CD4-positive, alpha-beta T cell (primary cell): Measurements from ENCODE around the gene EIF2B1. TPM values are rescaled to one million over a fixed set of nuclear protein-coding genes. Genes with fewer than 3 reads are reported as not detected.

ENCODE experiments used
- ATAC-seq: fragments of 200-7000 bp; cut with Tn5 transposase; one replicate; pipeline ENCODE4 v1.10.0; 2022; ENCODE audit warnings: mild to moderate bottlenecking; ENCODE audit not compliant: poor library complexity
- CTCF ChIA-PET: fragments of 350-600 bp; sonication (Branson Sonifier 250); formaldehyde crosslinking; loops from one replicate; lab custom pipeline; 2021; ENCODE audit warnings: antibody characterized with exemption, inconsistent platforms; lab: Charles Lee
- POLR2A ChIA-PET: fragments of 350-600 bp; sonication (Branson Sonifier 250); formaldehyde crosslinking; loops from one replicate; lab custom pipeline; 2021; ENCODE audit warnings: antibody characterized with exemption, inconsistent platforms; lab: Charles Lee
- DNase-seq, 14 experiments: peaks; one replicate each; pipeline ENCODE4 v3.0.0-alpha.2; 2013 to 2020; ENCODE audit warnings: mixed read lengths in 2 of 14
- H3K27ac ChIP-seq, 2 donors: one replicate each; pipeline versions ENCODE4 v1.5.1 to v1.7.0; 2013; ENCODE audit warnings: low read length in 2 of 2, low read depth in 1 of 2, mild to moderate bottlenecking in 1 of 2
- H3K27me3 ChIP-seq, 2 experiments: 1 replicate in 1 of 2; 2 replicates in 1 of 2; pipeline versions ENCODE4 v1.6.1 to v1.7.0; 2013; ENCODE audit warnings: low read length in 2 of 2, control low read depth in 1 of 2, mild to moderate bottlenecking in 1 of 2, moderate library complexity in 1 of 2; ENCODE audit not compliant: insufficient read depth in 2 of 2, control insufficient read depth in 1 of 2
- H3K36me3 ChIP-seq: one replicate; pipeline ENCODE4 v1.6.1; 2013; ENCODE audit warnings: low read length, control low read depth; ENCODE audit not compliant: insufficient read depth
- H3K4me1 ChIP-seq: one replicate; pipeline ENCODE4 v1.6.1; 2013; ENCODE audit warnings: low read length, control low read depth; ENCODE audit not compliant: insufficient read depth
- H3K4me3 ChIP-seq: one replicate; pipeline ENCODE4 v1.5.1; 2013; ENCODE audit warnings: mild to moderate bottlenecking, low read length, moderate library complexity
- H3K9me3 ChIP-seq, 2 experiments: 1 replicate in 1 of 2; 2 replicates in 1 of 2; pipeline versions ENCODE4 v1.6.1 to v1.7.0; 2013; ENCODE audit warnings: low read length in 2 of 2, mild to moderate bottlenecking in 2 of 2, control low read depth in 1 of 2, moderate library complexity in 1 of 2; ENCODE audit not compliant: control insufficient read depth in 1 of 2, insufficient read depth in 1 of 2
- H3K27ac Mint-ChIP-seq: one replicate; pipeline ENCODE4 v1.8.0; 2020; ENCODE audit warnings: mixed read lengths
- H3K27me3 Mint-ChIP-seq: one replicate; pipeline ENCODE4 v1.8.0; 2021; ENCODE audit warnings: mixed read lengths
- H3K36me3 Mint-ChIP-seq: one replicate; pipeline ENCODE4 v1.8.0; 2021; ENCODE audit warnings: low read depth, mixed read lengths
- H3K4me1 Mint-ChIP-seq: one replicate; pipeline ENCODE4 v1.8.0; 2021; ENCODE audit warnings: low read depth, mixed read lengths
- H3K4me3 Mint-ChIP-seq: one replicate; pipeline ENCODE4 v1.8.0; 2020; ENCODE audit warnings: mild to moderate bottlenecking, mixed read lengths
- H3K9me3 Mint-ChIP-seq: one replicate; pipeline ENCODE4 v1.8.0; 2020; ENCODE audit warnings: mixed read lengths
- CTCF ChIP-seq: fragments of 200-600 bp; IDR thresholded peaks from one replicate; pipeline ENCODE4 v1.8.0; 2022; ENCODE audit warnings: antibody characterized with exemption, mild to moderate bottlenecking
- intact Hi-C, 2 experiments: fragments of 100-400 bp; cut with DNase I in 1 of 2; cut with micrococcal nuclease in 1 of 2; formaldehyde crosslinking; loops; one replicate each; pipeline versions ENCODE4 v1.15.1 to v1.9.0; 2023 to 2025; cut with DNase I, micrococcal nuclease
- total RNA-seq, 174 experiments: library from RNA in 2 of 174; stranded (reverse) in 2 of 174; gene quantifications; one replicate each; pipeline ENCODE4 v1.2.3 and lab custom pipeline; 2021 to 2026

Gene EIF2B1
- total RNA-seq, 2 experiments from 2014 or later: 36.0 to 37.3 TPM

GRCh38 chr12:123676616-123677320 is 43.3 kb upstream of the EIF2B1 start:
- Histone ChIP-seq H3K36me3 (peaks cover 12% of the 10 kb centered on the region), H3K9me3 (no peaks in the 10 kb centered on the region), H3K27ac (no peak overlapping the region), H3K27me3 (no peaks in the 10 kb centered on the region), H3K4me3 (no peak overlapping the region), H3K4me1 (peaks cover 6% of the 10 kb centered on the region)
- H3K27me3 Mint-ChIP-seq: no peaks in the 10 kb centered on the region
- no peak overlapping the region for H3K27ac Mint-ChIP-seq
- H3K36me3 Mint-ChIP-seq: peaks cover 39% of the 10 kb centered on the region
- intact Hi-C loops: no loop called here
- H3K4me3 Mint-ChIP-seq: no peak overlapping the region
- CTCF ChIA-PET: interaction anchor here (0.6 kb wide), 1 partner anchor 10 kb away, joined by 3 read pairs; no protein-coding TSS in a partner anchor
- ATAC-seq: no peak
- H3K9me3 Mint-ChIP-seq: no peaks in the 10 kb centered on the region
- TF ChIP-seq CTCF: no peak
- POLR2A ChIA-PET: no interaction called here
- no peak for DNase-seq
- H3K4me1 Mint-ChIP-seq: peaks cover 7% of the 10 kb centered on the region

GRCh38 chr12:123675436-123675835 is 42.0 kb upstream of the EIF2B1 start:
- no peak for TF ChIP-seq CTCF
- ATAC-seq (no peak), DNase-seq (no peak)
- Histone ChIP-seq H3K4me1 (peaks cover 18% of the 10 kb centered on the region), H3K27me3 (no peaks in the 10 kb centered on the region), H3K27ac (no peak overlapping the region), H3K36me3 (peaks cover 12% of the 10 kb centered on the region), H3K4me3 (no peak overlapping the region), H3K9me3 (no peaks in the 10 kb centered on the region)
- intact Hi-C loops: loop anchor here in 1 of 2 experiments (2.0 kb wide), 1 partner anchor 41 kb away; no protein-coding TSS in a partner anchor
- Mint-ChIP-seq H3K4me1 (peaks cover 15% of the 10 kb centered on the region), H3K27ac (no peak overlapping the region), H3K4me3 (no peak overlapping the region), H3K9me3 (no peaks in the 10 kb centered on the region), H3K36me3 (peaks cover 31% of the 10 kb centered on the region), H3K27me3 (no peaks in the 10 kb centered on the region)
- CTCF ChIA-PET: no interaction called here
- POLR2A ChIA-PET: interaction anchor here (0.6 kb wide), 1 partner anchor 36 kb away, joined by 3 read pairs; no protein-coding TSS in a partner anchor

- ChIA-PET CTCF (interaction anchor here (0.6 kb wide), 1 partner anchor 40 kb away, joined by 3 read pairs; no protein-coding TSS in a partner anchor), POLR2A (no interaction called here)
- peak overlapping the region; percentile 94 for H3K4me3 ChIP-seq
These were observed 38.4 kb upstream of the EIF2B1 start for GRCh38 chr12:123671876-123672275.

More at GRCh38 chr12:123671876-123672275, 38.4 kb upstream of the EIF2B1 start:
- no peak for TF ChIP-seq CTCF
- no peak overlapping the region for H3K27ac ChIP-seq
- intact Hi-C loops: loop anchor here in 1 of 2 experiments (2.0 kb wide), 1 partner anchor 41 kb away; the partner anchor contains the start of gene ATP6V0A2
- Mint-ChIP-seq H3K27me3 (no peaks in the 10 kb centered on the region), H3K4me1 (peaks cover 15% of the 10 kb centered on the region), H3K9me3 (no peaks in the 10 kb centered on the region), H3K27ac (no peak overlapping the region), H3K36me3 (peaks cover 20% of the 10 kb centered on the region), H3K4me3 (peak overlapping the region; percentile 89)
- no peak for ATAC-seq
- H3K36me3 ChIP-seq: peaks cover 12% of the 10 kb centered on the region
- H3K27me3 ChIP-seq: no peaks in the 10 kb centered on the region
- DNase-seq: no peak
- H3K4me1 ChIP-seq: peaks cover 18% of the 10 kb centered on the region
- H3K9me3 ChIP-seq: no peaks in the 10 kb centered on the region
